ENCODE results near the gene LRRC3. TPM values are rescaled to one million over a fixed set of nuclear protein-coding genes. Genes with fewer than 3 reads are reported as not detected.

LRRC3 gene
- polyA plus RNA-seq, 1 donor, result 2.2 TPM

DNA sequence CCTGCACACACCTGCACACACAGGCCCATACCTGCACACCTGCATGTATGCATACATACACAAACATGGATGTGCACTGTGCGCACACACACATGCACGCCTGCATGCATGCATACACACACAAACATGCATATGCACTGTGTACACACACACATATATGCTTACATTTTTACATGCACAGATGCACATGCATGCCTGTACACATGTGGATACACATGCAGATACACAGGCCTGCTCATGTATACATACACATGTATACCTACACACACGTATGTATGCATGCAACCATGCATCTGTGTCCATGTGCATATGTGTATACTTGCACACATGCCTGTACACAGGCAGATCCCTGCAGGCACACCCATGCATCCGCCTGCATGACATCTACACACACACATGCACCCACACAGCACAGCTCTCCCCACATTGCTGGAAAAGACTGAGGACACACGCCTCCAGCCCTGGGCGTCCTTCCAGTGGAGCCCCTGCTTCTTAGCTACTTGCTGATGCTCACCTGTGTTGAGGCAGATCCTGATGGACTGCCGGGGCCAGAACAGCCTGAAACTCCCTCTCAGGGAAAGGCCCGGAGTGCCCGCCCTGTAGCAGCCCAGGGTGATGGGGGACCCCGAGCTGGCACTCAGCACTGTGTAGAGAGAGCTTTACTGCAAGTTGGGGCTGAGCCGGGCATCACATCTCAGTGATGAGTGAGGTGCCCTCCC is 56.1 kb downstream of the LRRC3 start:
- no peak for DNase-seq (ENCODE audit: low read depth)

Other genes starting within 250 kb of the LRRC3 start
- gene ICOSLG, start 214.6 kb upstream of the LRRC3 start, polyA plus RNA-seq (ENCODE audit: insufficient read length), result 6.3 TPM
- gene DNMT3L, start 193.6 kb upstream of the LRRC3 start, polyA plus RNA-seq (ENCODE audit: insufficient read length), result not detected
- gene AIRE, start 169.6 kb upstream of the LRRC3 start, polyA plus RNA-seq (ENCODE audit: insufficient read length), result not detected
- gene PFKL, start 155.5 kb upstream of the LRRC3 start, polyA plus RNA-seq (ENCODE audit: insufficient read length), result 49.5 TPM
- gene CFAP410, start 116.1 kb upstream of the LRRC3 start, polyA plus RNA-seq (ENCODE audit: insufficient read length), result 16.5 TPM
- gene TRPM2, start 101.9 kb upstream of the LRRC3 start, polyA plus RNA-seq (ENCODE audit: insufficient read length), result 1.5 TPM
- not detected for gene KRTAP10-1, start 84.7 kb downstream of the LRRC3 start, polyA plus RNA-seq (ENCODE audit: insufficient read length)
- not detected for gene KRTAP10-2, start 96.0 kb downstream of the LRRC3 start, polyA plus RNA-seq (ENCODE audit: insufficient read length)
- gene KRTAP10-3, start 103.3 kb downstream of the LRRC3 start, polyA plus RNA-seq (ENCODE audit: insufficient read length), result not detected
- gene KRTAP10-4, start 118.2 kb downstream of the LRRC3 start, polyA plus RNA-seq (ENCODE audit: insufficient read length), result not detected
- not detected for gene KRTAP10-5, start 125.1 kb downstream of the LRRC3 start, polyA plus RNA-seq (ENCODE audit: insufficient read length)
- gene KRTAP10-6, start 137.0 kb downstream of the LRRC3 start, polyA plus RNA-seq (ENCODE audit: insufficient read length), result not detected
- gene KRTAP10-7, start 145.1 kb downstream of the LRRC3 start, polyA plus RNA-seq (ENCODE audit: insufficient read length), result not detected
- gene KRTAP10-8, start 156.6 kb downstream of the LRRC3 start, polyA plus RNA-seq (ENCODE audit: insufficient read length), result not detected
- not detected for gene KRTAP10-9, start 171.6 kb downstream of the LRRC3 start, polyA plus RNA-seq (ENCODE audit: insufficient read length)
- gene KRTAP10-10, start 181.8 kb downstream of the LRRC3 start, polyA plus RNA-seq (ENCODE audit: insufficient read length), result not detected
- not detected for gene KRTAP10-11, start 190.9 kb downstream of the LRRC3 start, polyA plus RNA-seq (ENCODE audit: insufficient read length)
- not detected for gene KRTAP12-4, start 199.1 kb downstream of the LRRC3 start, polyA plus RNA-seq (ENCODE audit: insufficient read length)
- gene KRTAP12-3, start 202.4 kb downstream of the LRRC3 start, polyA plus RNA-seq (ENCODE audit: insufficient read length), result not detected
- not detected for gene KRTAP12-2, start 211.4 kb downstream of the LRRC3 start, polyA plus RNA-seq (ENCODE audit: insufficient read length)
- gene KRTAP12-1, start 226.7 kb downstream of the LRRC3 start, polyA plus RNA-seq (ENCODE audit: insufficient read length), result not detected
- not detected for gene KRTAP10-12, start 241.7 kb downstream of the LRRC3 start, polyA plus RNA-seq (ENCODE audit: insufficient read length)